Measurements from ENCODE around the gene ATP8B4.

DNA sequence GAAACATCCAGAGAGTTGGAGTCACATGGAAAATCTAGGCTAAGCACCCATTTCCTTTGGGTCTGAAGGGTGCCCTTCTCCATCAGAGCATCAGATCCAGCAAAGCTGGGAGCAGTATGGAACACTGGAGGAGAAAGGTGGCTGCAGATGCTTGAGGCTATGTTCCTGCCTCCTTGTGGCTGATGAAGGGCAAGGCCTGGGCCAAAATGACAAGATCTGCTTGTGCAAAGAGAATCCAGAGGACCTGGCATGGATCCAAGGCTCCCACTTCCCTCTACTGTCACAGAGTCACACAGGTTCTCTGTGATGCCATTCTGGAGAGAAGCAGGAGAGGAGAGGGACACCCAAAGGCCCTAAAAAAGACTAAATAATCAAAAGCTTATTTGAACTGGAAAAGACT lies 9.2 kb upstream of the ATP8B4 start:
- TF ChIP-seq POLR2A (IDR thresholded peaks at IDR 0.05) (no peak), EP300 (IDR thresholded peaks at IDR 0.05) (no peak)
- TF ChIP-seq, protein P1, sequence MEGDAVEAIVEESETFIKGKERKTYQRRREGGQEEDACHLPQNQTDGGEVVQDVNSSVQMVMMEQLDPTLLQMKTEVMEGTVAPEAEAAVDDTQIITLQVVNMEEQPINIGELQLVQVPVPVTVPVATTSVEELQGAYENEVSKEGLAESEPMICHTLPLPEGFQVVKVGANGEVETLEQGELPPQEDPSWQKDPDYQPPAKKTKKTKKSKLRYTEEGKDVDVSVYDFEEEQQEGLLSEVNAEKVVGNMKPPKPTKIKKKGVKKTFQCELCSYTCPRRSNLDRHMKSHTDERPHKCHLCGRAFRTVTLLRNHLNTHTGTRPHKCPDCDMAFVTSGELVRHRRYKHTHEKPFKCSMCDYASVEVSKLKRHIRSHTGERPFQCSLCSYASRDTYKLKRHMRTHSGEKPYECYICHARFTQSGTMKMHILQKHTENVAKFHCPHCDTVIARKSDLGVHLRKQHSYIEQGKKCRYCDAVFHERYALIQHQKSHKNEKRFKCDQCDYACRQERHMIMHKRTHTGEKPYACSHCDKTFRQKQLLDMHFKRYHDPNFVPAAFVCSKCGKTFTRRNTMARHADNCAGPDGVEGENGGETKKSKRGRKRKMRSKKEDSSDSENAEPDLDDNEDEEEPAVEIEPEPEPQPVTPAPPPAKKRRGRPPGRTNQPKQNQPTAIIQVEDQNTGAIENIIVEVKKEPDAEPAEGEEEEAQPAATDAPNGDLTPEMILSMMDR (IDR thresholded peaks at IDR 0.05): no peak

Data from sigmoid colon (tissue), 4 donors.